ENCODE measurements around the gene MACROD2. TPM values are rescaled to one million over a fixed set of nuclear protein-coding genes. Genes with fewer than 3 reads are reported as not detected.

The MACROD2 gene
- total RNA-seq, 4 donors from 2014 or later, result 2.1 to 28.1 (median 12.6) TPM

DNA sequence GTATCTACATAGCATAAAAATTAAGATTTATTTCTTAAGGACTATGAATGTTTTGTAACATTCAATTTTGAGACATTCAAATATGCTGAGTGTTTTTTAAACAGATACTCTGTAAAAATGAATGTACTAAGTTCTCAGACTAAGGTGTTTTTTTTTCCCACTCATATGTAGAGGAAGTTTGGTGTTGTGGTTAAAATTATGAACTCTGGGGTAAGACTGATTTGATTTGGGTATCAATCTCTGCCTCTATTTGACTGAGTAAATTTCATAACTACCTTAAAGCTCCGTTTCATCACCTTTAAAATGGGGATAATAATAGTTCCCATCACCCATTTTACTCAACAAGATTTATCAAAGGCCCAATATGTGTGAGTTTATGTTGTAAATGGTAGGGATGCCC lies 728.7 kb downstream of the MACROD2 start:
- intact Hi-C loops (cut with DNase I; ENCODE audit: low total_unique reads), result no loop called here
- H3K9me3 ChIP-seq, result no peaks in the 10 kb centered on the region
- H3K4me1 ChIP-seq, result no peaks in the 10 kb centered on the region
- no peak for DNase-seq
- no peak overlapping the region for H3K4me3 ChIP-seq
- TF ChIP-seq POLR2A (IDR thresholded peaks at IDR 0.05) (no peak), CTCF (IDR thresholded peaks at IDR 0.05) (no peak)
- H3K27ac ChIP-seq, result no peak overlapping the region
- H3K27me3 ChIP-seq, result no peaks in the 10 kb centered on the region
- no peaks in the 10 kb centered on the region for H3K36me3 ChIP-seq

DNA sequence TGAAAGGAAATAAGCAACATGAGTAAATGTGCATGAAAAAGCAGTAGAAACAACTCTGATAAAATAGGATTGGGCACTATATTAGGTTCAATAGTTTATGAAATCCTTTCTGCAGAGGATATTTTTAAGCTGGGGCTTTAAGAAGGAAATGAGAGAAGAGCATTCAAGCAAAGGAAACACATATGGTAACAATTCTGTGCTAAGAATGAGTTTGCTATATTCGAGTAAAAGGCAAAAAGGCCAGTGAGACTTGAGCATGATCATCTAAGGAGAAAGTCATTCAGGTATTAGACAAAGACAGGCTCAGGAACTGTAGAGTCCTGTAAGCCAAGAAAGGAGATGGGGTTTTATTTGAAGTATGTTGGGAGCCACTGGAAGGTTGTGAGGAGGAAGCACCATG lies 729.2 kb downstream of the MACROD2 start:
- Histone ChIP-seq H3K4me3 (no peak overlapping the region), H3K36me3 (no peaks in the 10 kb centered on the region), H3K4me1 (no peaks in the 10 kb centered on the region), H3K9me3 (no peaks in the 10 kb centered on the region), H3K27ac (no peak overlapping the region), H3K27me3 (no peaks in the 10 kb centered on the region)
- intact Hi-C loops (cut with DNase I; ENCODE audit: low total_unique reads), result no loop called here
- DNase-seq, result no peak
- no peak for TF ChIP-seq POLR2A (IDR thresholded peaks at IDR 0.05)
- TF ChIP-seq CTCF (IDR thresholded peaks at IDR 0.05), result no peak

- Histone ChIP-seq H3K27me3 (no peaks in the 10 kb centered on the region), H3K27ac (no peak overlapping the region), H3K4me3 (no peak overlapping the region), H3K36me3 (no peaks in the 10 kb centered on the region), H3K4me1 (no peaks in the 10 kb centered on the region), H3K9me3 (no peaks in the 10 kb centered on the region)
- no peak for DNase-seq
- intact Hi-C loops (cut with DNase I; ENCODE audit: low total_unique reads), result no loop called here
- TF ChIP-seq CTCF (IDR thresholded peaks at IDR 0.05), result no peak
- TF ChIP-seq POLR2A (IDR thresholded peaks at IDR 0.05), result no peak
Observed at GRCh38 chr20:14726591-14726990, 731.3 kb downstream of the MACROD2 start.

GRCh38 chr20:14727485-14728150 lies 732.3 kb downstream of the MACROD2 start:
- no peak overlapping the region for H3K27ac ChIP-seq
- no peaks in the 10 kb centered on the region for H3K27me3 ChIP-seq
- no peaks in the 10 kb centered on the region for H3K9me3 ChIP-seq
- no peaks in the 10 kb centered on the region for H3K4me1 ChIP-seq
- no peaks in the 10 kb centered on the region for H3K36me3 ChIP-seq
- intact Hi-C loops (cut with DNase I; ENCODE audit: low total_unique reads), result no loop called here
- TF ChIP-seq CTCF (IDR thresholded peaks at IDR 0.05), result no peak
- TF ChIP-seq POLR2A (IDR thresholded peaks at IDR 0.05), result no peak
- H3K4me3 ChIP-seq, result no peak overlapping the region
- no peak for DNase-seq

GRCh38 chr20:14729390-14729789 lies 734.1 kb downstream of the MACROD2 start:
- TF ChIP-seq CTCF (IDR thresholded peaks at IDR 0.05) (no peak), POLR2A (IDR thresholded peaks at IDR 0.05) (no peak)
- H3K9me3 ChIP-seq, result no peaks in the 10 kb centered on the region
- intact Hi-C loops (cut with DNase I; ENCODE audit: low total_unique reads), result no loop called here
- H3K27ac ChIP-seq, result no peak overlapping the region
- DNase-seq, result no peak
- no peak overlapping the region for H3K4me3 ChIP-seq
- H3K4me1 ChIP-seq, result no peaks in the 10 kb centered on the region
- H3K36me3 ChIP-seq, result no peaks in the 10 kb centered on the region
- H3K27me3 ChIP-seq, result no peaks in the 10 kb centered on the region

All from uterus (tissue), 4 donors.